Mesendoderm (in vitro differentiated cells): ENCODE results near the gene COL13A1.
A peak's percentile ranks its signal among the peaks of the same experiment; 100 is the strongest.

ENCODE experiments used
- DNase-seq: peaks from one replicate; pipeline ENCODE4 v3.0.0; 2013
- H2AK5ac ChIP-seq: 2 replicates; pipeline ENCODE4 v1.6.1; 2013; ENCODE audit warnings: low read length, inconsistent platforms
- H2BK120ac ChIP-seq: 2 replicates; pipeline ENCODE4 v1.6.1; 2013; ENCODE audit warnings: low read depth, mild to moderate bottlenecking, low read length, moderate library complexity, mixed read lengths
- H2BK15ac ChIP-seq: replicated peaks from 2 replicates; pipeline ENCODE4 v1.6.1; 2013; ENCODE audit warnings: low read depth, mild to moderate bottlenecking, moderate library complexity
- H2BK5ac ChIP-seq: 2 replicates; pipeline ENCODE4 v1.6.1; 2013; ENCODE audit warnings: low read length, inconsistent platforms
- H3K18ac ChIP-seq: 2 replicates; pipeline ENCODE4 v1.6.1; 2013; ENCODE audit warnings: mild to moderate bottlenecking, low read length, mixed read lengths
- H3K23ac ChIP-seq: one replicate; pipeline ENCODE4 v1.6.1; 2013; ENCODE audit warnings: low read length
- H3K27ac ChIP-seq: 2 replicates; pipeline ENCODE4 v1.5.1; 2013; ENCODE audit warnings: low read depth, mild to moderate bottlenecking, inconsistent platforms, low read length, moderate library complexity
- H3K27me3 ChIP-seq: 2 replicates; pipeline ENCODE4 v1.6.1; 2013; ENCODE audit warnings: low read length, control low read depth, mild to moderate bottlenecking, inconsistent platforms; ENCODE audit not compliant: insufficient read depth, poor library complexity
- H3K36me3 ChIP-seq: 2 replicates; pipeline ENCODE4 v1.6.1; 2013; ENCODE audit warnings: low read length, inconsistent platforms; ENCODE audit not compliant: control insufficient read depth, insufficient read depth
- H3K4ac ChIP-seq: one replicate; pipeline ENCODE4 v1.6.1; 2013; ENCODE audit warnings: low read depth, mild to moderate bottlenecking, low read length, moderate library complexity
- H3K4me1 ChIP-seq: 2 replicates; pipeline ENCODE4 v1.6.1; 2013; ENCODE audit warnings: low read depth, low read length, inconsistent platforms; ENCODE audit not compliant: control insufficient read depth
- H3K4me2 ChIP-seq: 2 replicates; pipeline ENCODE4 v1.6.1; 2013; ENCODE audit warnings: low read length
- H3K4me3 ChIP-seq: 2 replicates; pipeline ENCODE4 v1.5.1; 2013; ENCODE audit warnings: mild to moderate bottlenecking, low read length
- H3K56ac ChIP-seq: one replicate; pipeline ENCODE4 v1.6.1; 2013; ENCODE audit warnings: low read length
- H3K79me1 ChIP-seq: 2 replicates; pipeline ENCODE4 v1.6.1; 2013; ENCODE audit warnings: low read length, inconsistent platforms
- H3K79me2 ChIP-seq: 2 replicates; pipeline ENCODE4 v1.6.1; 2013; ENCODE audit warnings: mild to moderate bottlenecking, low read length; ENCODE audit not compliant: control insufficient read depth, insufficient read depth
- H3K9ac ChIP-seq: 2 replicates; pipeline ENCODE4 v1.6.1; 2013; ENCODE audit warnings: low read length, inconsistent platforms
- H4K5ac ChIP-seq: one replicate; pipeline ENCODE4 v1.6.1; 2013; ENCODE audit warnings: low read length
- H4K8ac ChIP-seq: one replicate; pipeline ENCODE4 v1.6.1; 2013; ENCODE audit warnings: low read depth, mild to moderate bottlenecking, control low read depth, low read length, moderate library complexity
- WGBS: extraction: QIAGEN DNeasy Blood & Tissue Kit; methylation state at CpG from one replicate; pipeline ENCODE4 v1.1.7; 2013; ENCODE audit warnings: low lambda C conversion rate, missing lambda C conversion rate; ENCODE audit not compliant: insufficient coverage; ENCODE audit errors: extremely low coverage; 5-methylcytosine and 5-hydroxymethylcytosine counted together

The COL13A1 gene

DNA sequence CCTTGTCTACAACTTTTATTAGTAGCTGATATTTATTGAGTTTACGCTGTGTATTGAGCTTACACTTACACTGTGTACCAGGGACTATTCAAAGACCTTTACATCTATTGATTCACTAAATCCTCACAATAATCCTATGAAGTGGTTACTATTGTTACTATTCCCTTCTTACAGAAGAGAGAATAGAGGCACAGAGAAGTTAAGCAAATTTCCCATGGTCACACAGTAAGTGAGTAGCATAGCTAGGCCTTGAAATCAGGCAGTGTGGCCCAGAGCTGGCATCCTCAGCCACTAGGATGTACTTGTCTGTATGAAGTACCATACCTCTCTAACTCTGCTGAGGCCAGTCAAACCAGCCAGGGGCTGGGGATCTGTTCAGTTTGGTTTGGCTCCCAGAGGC lies 7.6 kb downstream of the COL13A1 start:
- no peak for DNase-seq
- Histone ChIP-seq H3K4me2 (no peak overlapping the region), H3K27me3 (no peaks in the 10 kb centered on the region), H3K4ac (no peak overlapping the region), H3K79me1 (peaks cover 59% of the 10 kb centered on the region), H3K79me2 (peaks cover 75% of the 10 kb centered on the region), H2BK5ac (no peak overlapping the region), H3K23ac (no peak overlapping the region), H3K4me1 (peaks cover 16% of the 10 kb centered on the region), H3K9ac (no peak overlapping the region), H2BK120ac (no peak overlapping the region), H3K4me3 (no peak overlapping the region), H3K36me3 (no peaks in the 10 kb centered on the region), H4K5ac (no peak overlapping the region), H2BK15ac (no peak overlapping the region), H3K18ac (no peak overlapping the region), H2AK5ac (no peak overlapping the region), H3K27ac (no peak overlapping the region), H4K8ac (no peak overlapping the region), H3K56ac (no peak overlapping the region)
- no CpG with 5 or more reads among the region's 1 CpG for WGBS

DNA sequence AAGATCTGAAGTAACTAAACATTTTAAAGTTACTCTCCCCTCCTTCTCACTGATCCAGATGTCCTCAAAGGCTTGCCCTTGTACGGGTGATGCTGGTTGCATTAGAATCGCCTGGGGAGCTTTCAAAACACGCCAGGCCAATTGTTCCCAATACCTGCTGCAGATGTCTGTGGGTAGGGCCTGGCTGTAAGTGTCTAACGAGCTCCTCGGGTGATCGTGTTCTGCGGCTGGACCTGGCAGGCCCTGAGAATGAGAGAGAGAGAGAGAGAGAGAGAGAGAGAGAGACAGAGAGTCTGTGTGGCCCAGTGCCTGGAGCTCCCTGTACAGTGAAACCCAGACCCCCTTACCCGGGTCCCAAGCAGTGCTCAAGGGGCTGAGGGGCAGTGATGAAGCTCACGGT lies 8.4 kb downstream of the COL13A1 start:
- Histone ChIP-seq H3K56ac (no peak overlapping the region), H3K36me3 (no peaks in the 10 kb centered on the region), H3K27ac (no peak overlapping the region), H4K8ac (no peak overlapping the region), H3K4ac (no peak overlapping the region), H2BK5ac (no peak overlapping the region), H3K79me2 (peaks cover 71% of the 10 kb centered on the region), H3K18ac (no peak overlapping the region), H2BK120ac (no peak overlapping the region), H2BK15ac (no peak overlapping the region), H3K79me1 (peaks cover 60% of the 10 kb centered on the region), H4K5ac (no peak overlapping the region), H3K23ac (no peak overlapping the region), H3K4me2 (no peak overlapping the region), H3K27me3 (no peaks in the 10 kb centered on the region), H3K9ac (peak overlapping the region; percentile 4), H2AK5ac (no peak overlapping the region), H3K4me1 (peaks cover 14% of the 10 kb centered on the region), H3K4me3 (no peak overlapping the region)
- no CpG with 5 or more reads among the region's 9 CpGs for WGBS
- DNase-seq = no peak

DNA sequence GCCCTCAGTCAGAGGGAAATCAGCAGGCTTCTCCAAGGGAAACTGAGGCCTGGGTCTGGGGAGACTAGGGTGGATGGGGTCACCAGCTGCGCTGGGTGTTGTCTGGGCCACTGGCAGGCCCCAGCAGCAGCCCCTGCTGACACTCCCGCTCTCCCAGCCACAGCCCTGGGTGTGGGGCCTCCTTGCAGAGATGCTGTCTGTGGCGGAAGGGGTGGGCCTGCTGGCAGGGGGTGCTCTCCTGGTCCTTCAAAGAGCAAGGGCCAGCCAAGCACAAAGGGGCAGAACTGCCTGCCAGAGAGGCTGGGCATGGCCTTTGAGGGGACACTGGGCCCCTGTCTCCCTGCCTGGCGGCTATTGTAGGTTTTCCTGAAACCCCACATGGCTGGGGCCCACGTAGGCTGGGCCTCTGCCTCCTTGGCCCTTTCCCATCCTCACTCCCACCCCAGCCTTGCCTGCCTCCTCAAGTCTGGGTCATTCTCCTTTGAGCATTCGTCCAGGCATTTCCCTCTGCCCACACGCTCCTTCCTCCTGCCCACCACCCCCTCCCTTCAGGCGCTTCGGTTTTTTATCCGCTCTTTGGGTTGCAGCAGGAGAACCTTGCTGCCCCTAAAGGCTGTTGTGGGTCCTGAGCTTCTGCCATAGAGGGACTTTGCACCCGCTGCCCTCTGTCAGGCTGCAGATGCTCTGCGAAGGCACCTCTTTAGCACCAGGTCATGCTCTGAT lies 9.1 kb downstream of the COL13A1 start:
- no peak overlapping the region for H3K18ac ChIP-seq
- no peak overlapping the region for H4K8ac ChIP-seq
- H3K4me2 ChIP-seq = no peak overlapping the region
- peaks cover 67% of the 10 kb centered on the region for H3K79me2 ChIP-seq
- peaks cover 12% of the 10 kb centered on the region for H3K4me1 ChIP-seq
- H2AK5ac ChIP-seq = no peak overlapping the region
- no peak overlapping the region for H3K27ac ChIP-seq
- no peaks in the 10 kb centered on the region for H3K27me3 ChIP-seq
- no peak overlapping the region for H3K4me3 ChIP-seq
- no peak overlapping the region for H3K9ac ChIP-seq
- peak overlapping the region; percentile 30 for H3K56ac ChIP-seq
- no peak overlapping the region for H4K5ac ChIP-seq
- H2BK5ac ChIP-seq = no peak overlapping the region
- no peak overlapping the region for H2BK15ac ChIP-seq
- no peak overlapping the region for H3K23ac ChIP-seq
- no peak overlapping the region for H3K4ac ChIP-seq
- H2BK120ac ChIP-seq = no peak overlapping the region
- H3K79me1 ChIP-seq = peaks cover 57% of the 10 kb centered on the region
- no peak for DNase-seq
- no peaks in the 10 kb centered on the region for H3K36me3 ChIP-seq
- WGBS = no CpG with 5 or more reads among the region's 12 CpGs

DNA sequence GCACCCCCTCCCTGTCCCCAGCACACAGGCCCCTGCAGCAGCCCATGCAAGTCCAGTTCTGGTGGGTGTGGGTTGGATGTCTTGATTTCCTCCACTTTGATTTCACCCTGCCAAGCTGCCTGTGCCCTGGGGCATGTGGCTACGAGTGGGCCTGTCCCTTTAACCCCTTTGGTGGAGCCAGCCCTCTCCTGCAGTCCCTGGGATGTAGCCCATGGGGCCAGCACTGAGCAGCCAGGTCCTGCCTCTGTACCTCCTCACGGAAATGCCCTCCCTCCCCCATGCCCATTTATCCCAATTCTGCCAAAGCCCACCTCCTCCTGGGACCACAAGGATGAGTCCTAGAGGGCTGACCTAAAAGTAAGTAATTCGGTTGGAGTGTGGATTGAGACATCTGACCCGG lies 11.9 kb downstream of the COL13A1 start:
- no peak overlapping the region for H2BK15ac ChIP-seq
- H3K27ac ChIP-seq = no peak overlapping the region
- no peak overlapping the region for H4K5ac ChIP-seq
- no peak overlapping the region for H2BK5ac ChIP-seq
- H3K4me3 ChIP-seq = no peak overlapping the region
- no peak overlapping the region for H3K56ac ChIP-seq
- no peak for DNase-seq
- H3K4ac ChIP-seq = no peak overlapping the region
- no peak overlapping the region for H4K8ac ChIP-seq
- H3K9ac ChIP-seq = no peak overlapping the region
- H3K79me2 ChIP-seq = peaks cover 53% of the 10 kb centered on the region
- no peak overlapping the region for H3K4me2 ChIP-seq
- peaks cover 18% of the 10 kb centered on the region for H3K4me1 ChIP-seq
- H3K79me1 ChIP-seq = peaks cover 47% of the 10 kb centered on the region
- H3K23ac ChIP-seq = no peak overlapping the region
- H2AK5ac ChIP-seq = no peak overlapping the region
- H3K36me3 ChIP-seq = no peaks in the 10 kb centered on the region
- H2BK120ac ChIP-seq = no peak overlapping the region
- no peaks in the 10 kb centered on the region for H3K27me3 ChIP-seq
- WGBS = no CpG with 5 or more reads among the region's 4 CpGs
- no peak overlapping the region for H3K18ac ChIP-seq

DNA sequence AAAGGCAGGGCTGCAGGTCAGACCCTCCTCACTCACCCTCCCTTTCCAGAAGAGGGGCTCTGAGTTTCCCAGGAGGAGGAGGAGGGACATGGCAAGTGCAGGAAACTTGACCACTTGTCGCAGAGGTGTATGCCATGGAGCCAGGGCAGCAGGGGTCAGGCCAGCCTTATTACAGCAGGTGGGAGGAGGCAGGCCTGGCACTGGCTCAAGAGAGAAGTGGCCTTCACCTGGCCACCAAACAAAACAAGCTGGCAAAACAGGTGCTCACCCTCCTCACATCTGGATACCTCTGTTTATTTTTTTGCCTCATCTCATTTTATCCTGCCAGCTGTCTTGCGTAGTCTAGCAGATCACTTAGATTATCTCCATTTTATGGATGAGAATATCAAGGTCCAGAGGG lies 12.5 kb downstream of the COL13A1 start:
- no peak overlapping the region for H2BK5ac ChIP-seq
- no peak overlapping the region for H3K56ac ChIP-seq
- H3K4ac ChIP-seq = no peak overlapping the region
- no peak overlapping the region for H4K5ac ChIP-seq
- H3K23ac ChIP-seq = no peak overlapping the region
- no peak overlapping the region for H3K9ac ChIP-seq
- H4K8ac ChIP-seq = no peak overlapping the region
- H3K27me3 ChIP-seq = no peaks in the 10 kb centered on the region
- WGBS = no CpG with 5 or more reads among the region's 2 CpGs
- H3K18ac ChIP-seq = no peak overlapping the region
- no peak overlapping the region for H2BK15ac ChIP-seq
- H2BK120ac ChIP-seq = no peak overlapping the region
- H3K79me2 ChIP-seq = peaks cover 52% of the 10 kb centered on the region
- H3K4me3 ChIP-seq = no peak overlapping the region
- no peaks in the 10 kb centered on the region for H3K36me3 ChIP-seq
- no peak overlapping the region for H2AK5ac ChIP-seq
- H3K4me1 ChIP-seq = peaks cover 18% of the 10 kb centered on the region
- no peak overlapping the region for H3K4me2 ChIP-seq
- no peak for DNase-seq
- peaks cover 47% of the 10 kb centered on the region for H3K79me1 ChIP-seq
- H3K27ac ChIP-seq = no peak overlapping the region

DNA sequence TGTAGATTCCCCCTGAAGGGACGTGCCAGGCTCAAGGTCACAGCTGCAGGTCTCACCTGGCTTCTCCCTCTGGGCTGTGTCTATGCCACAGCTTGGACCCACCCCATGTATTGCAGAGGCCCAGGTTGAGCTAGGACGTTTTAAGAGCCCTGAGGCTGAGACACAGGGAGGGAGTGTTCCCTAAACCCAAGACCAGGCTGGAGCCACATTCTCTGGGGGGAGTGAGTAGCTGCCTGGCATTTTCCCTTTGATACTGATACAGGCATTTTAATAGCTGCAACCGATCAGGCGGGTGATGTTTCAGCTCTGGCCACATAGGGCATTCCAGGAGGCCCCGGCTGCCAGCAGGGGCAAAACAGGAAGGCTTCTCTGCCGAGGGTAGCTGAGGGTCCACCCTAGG lies 13.4 kb downstream of the COL13A1 start:
- peaks cover 47% of the 10 kb centered on the region for H3K79me2 ChIP-seq
- no peak overlapping the region for H2AK5ac ChIP-seq
- DNase-seq = no peak
- no peak overlapping the region for H4K8ac ChIP-seq
- H4K5ac ChIP-seq = no peak overlapping the region
- H3K4me1 ChIP-seq = peaks cover 18% of the 10 kb centered on the region
- WGBS = no CpG with 5 or more reads among the region's 6 CpGs
- H3K23ac ChIP-seq = no peak overlapping the region
- no peak overlapping the region for H3K4ac ChIP-seq
- peaks cover 48% of the 10 kb centered on the region for H3K79me1 ChIP-seq
- no peak overlapping the region for H3K18ac ChIP-seq
- no peak overlapping the region for H3K27ac ChIP-seq
- no peak overlapping the region for H2BK5ac ChIP-seq
- H3K36me3 ChIP-seq = no peaks in the 10 kb centered on the region
- no peak overlapping the region for H2BK120ac ChIP-seq
- no peak overlapping the region for H3K9ac ChIP-seq
- H2BK15ac ChIP-seq = no peak overlapping the region
- no peak overlapping the region for H3K4me3 ChIP-seq
- no peaks in the 10 kb centered on the region for H3K27me3 ChIP-seq
- H3K4me2 ChIP-seq = no peak overlapping the region
- no peak overlapping the region for H3K56ac ChIP-seq
